Mucosa of stomach (tissue), 1 donor: ENCODE measurements around the gene OS9.
A peak's percentile ranks its signal among the peaks of the same experiment; 100 is the strongest.
"Not testable (repeated sequence)": the region's sequence is repeated elsewhere in the genome, so short reads cannot be mapped to it uniquely, and the experiment has no call there.

Experiments used
- H3K27me3 ChIP-seq: one replicate; pipeline ENCODE4 v1.7.0; 2013; ENCODE audit warnings: mild to moderate bottlenecking, low read length; ENCODE audit not compliant: control insufficient read depth, insufficient read depth
- H3K36me3 ChIP-seq: one replicate; pipeline ENCODE4 v1.7.0; 2013; ENCODE audit warnings: low read length; ENCODE audit not compliant: control insufficient read depth, insufficient read depth
- H3K4me1 ChIP-seq: one replicate; pipeline ENCODE4 v1.7.0; 2013; ENCODE audit warnings: mild to moderate bottlenecking, low read length; ENCODE audit not compliant: control insufficient read depth, insufficient read depth
- H3K4me3 ChIP-seq: one replicate; pipeline ENCODE4 v1.7.0; 2013; ENCODE audit warnings: low read length
- H3K9ac ChIP-seq: one replicate; pipeline ENCODE4 v1.7.0; 2013; ENCODE audit warnings: mild to moderate bottlenecking, low read length, moderate library complexity
- H3K9me3 ChIP-seq: one replicate; pipeline ENCODE4 v1.7.0; 2013; ENCODE audit warnings: mild to moderate bottlenecking, low read length, moderate library complexity; ENCODE audit not compliant: control insufficient read depth
- donor health status: Pancreatic carcinoma.

The OS9 gene

DNA sequence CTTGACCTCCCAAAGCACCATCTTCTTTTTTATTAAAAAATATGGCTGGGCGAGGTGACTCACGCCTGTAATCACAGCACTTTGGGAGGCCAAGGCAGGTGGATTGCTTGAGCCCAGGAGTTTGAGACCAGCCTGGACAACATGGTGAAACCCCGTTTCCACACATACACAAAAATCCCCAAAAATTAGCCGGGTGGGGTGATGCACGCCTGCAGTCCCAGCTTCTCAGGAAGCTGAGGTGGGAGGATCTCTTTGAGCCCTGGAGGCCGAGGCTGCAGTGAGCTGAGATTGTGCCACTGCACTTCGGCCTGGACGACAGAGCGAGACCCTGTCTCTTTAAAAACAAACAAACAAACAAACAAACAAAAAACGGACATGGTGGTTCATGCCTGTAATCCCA lies 24.2 kb upstream of the OS9 start:
- H3K27me3 ChIP-seq, H3K4me1 ChIP-seq, H3K9ac ChIP-seq, H3K9me3 ChIP-seq, H3K36me3 ChIP-seq, H3K4me3 ChIP-seq: not testable (repeated sequence)

DNA sequence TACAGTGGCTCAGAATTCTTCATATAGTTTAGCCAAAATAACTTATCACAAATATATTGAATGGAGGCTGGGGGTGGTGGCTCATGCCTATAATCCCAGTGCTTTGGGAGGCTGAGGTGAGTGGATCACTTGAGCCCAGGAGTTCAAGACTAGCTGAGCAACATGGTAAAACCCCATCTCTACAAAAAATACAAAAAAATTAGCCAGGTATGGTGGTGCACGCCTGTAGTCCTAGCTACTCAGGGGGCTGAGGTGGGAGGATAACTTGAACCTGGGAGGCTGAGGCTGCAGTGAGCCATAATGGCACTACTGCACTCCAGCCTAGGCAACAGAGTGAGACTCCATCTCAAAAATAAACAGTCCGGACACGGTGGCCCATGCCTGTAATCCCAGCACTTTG lies 22.1 kb upstream of the OS9 start:
- H3K9ac ChIP-seq, H3K27me3 ChIP-seq, H3K9me3 ChIP-seq, H3K4me3 ChIP-seq, H3K36me3 ChIP-seq, H3K4me1 ChIP-seq: not testable (repeated sequence)

- Histone ChIP-seq H3K36me3 (no peaks in the 10 kb centered on the region), H3K27me3 (no peaks in the 10 kb centered on the region), H3K4me1 (no peaks in the 10 kb centered on the region), H3K9me3 (no peaks in the 10 kb centered on the region), H3K4me3 (no peak overlapping the region), H3K9ac (no peak overlapping the region)
Observed at GRCh38 chr12:57672801-57673200, 21.1 kb upstream of the OS9 start.

DNA sequence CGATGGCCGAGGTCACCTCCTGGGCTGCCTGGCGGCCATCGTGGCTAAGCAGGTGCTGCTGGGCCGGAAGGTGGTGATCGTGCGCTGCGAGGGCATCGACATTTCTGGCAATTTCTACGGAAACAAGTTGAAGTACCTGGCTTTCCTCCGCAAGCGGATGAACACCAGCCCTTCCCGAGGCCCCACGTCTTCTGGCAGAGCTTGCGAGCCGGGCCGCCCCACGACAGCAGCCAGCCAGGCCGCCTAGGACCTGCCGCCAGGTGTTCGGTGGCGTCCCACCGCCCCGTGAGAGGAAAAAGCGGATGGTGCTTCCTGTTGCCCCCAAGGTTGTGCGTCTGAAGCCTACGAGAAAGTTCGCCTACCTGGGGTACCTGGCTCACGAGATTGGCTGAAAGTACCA lies 19.2 kb upstream of the OS9 start:
- Histone ChIP-seq H3K4me3 (no peak overlapping the region), H3K4me1 (no peaks in the 10 kb centered on the region)

DNA sequence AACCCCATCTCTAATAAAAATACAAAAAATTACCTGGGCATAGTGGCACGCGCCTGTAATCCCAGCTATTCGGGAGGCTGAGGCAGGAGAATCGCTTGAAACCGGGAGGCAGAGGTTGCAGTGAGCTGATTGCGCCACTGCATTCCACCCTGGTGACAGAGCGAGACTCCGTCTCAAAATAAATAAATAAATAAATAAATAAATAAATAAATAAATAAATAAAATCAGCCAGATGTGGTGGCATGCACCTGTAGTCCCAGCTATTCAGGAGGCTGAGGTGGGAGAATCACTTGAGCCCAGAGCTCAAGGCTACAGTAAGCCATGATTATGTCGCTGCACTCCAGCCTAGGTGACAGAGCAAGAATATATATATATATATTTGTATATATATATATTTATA lies 16.0 kb upstream of the OS9 start:
- H3K4me3 ChIP-seq, H3K9ac ChIP-seq, H3K36me3 ChIP-seq, H3K9me3 ChIP-seq, H3K4me1 ChIP-seq, H3K27me3 ChIP-seq: not testable (repeated sequence)

More for the DNA sequence above, 19.2 kb upstream of the OS9 start:
- H3K36me3 ChIP-seq: no peaks in the 10 kb centered on the region
- no peaks in the 10 kb centered on the region for H3K9me3 ChIP-seq
- no peak overlapping the region for H3K9ac ChIP-seq
- H3K27me3 ChIP-seq: no peaks in the 10 kb centered on the region

DNA sequence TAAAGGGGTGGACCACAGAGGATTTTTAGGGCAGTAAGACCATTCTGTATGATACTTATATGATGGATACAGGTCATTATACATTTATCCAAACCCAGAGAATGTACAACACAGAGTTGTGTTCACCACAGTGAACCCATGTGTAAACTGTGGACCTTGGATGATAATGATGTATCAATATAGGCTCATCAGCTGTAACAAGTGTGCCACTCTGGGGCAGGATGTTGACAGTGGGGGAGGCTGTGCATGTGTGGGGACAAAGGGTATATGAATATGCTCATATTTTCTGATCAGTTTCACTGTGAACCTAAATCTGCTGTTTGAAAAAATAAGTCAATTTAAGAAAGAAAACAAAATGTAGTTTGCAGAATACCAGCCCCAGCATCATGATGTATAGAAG lies 14.2 kb upstream of the OS9 start:
- H3K27me3 ChIP-seq: no peaks in the 10 kb centered on the region
- no peaks in the 10 kb centered on the region for H3K4me1 ChIP-seq
- H3K36me3 ChIP-seq: no peaks in the 10 kb centered on the region
- no peak overlapping the region for H3K4me3 ChIP-seq
- H3K9ac ChIP-seq: no peak overlapping the region
- H3K9me3 ChIP-seq: no peaks in the 10 kb centered on the region

- Histone ChIP-seq H3K9me3 (no peaks in the 10 kb centered on the region), H3K4me1 (no peaks in the 10 kb centered on the region), H3K27me3 (peaks cover 6% of the 10 kb centered on the region), H3K9ac (no peak overlapping the region), H3K4me3 (no peak overlapping the region), H3K36me3 (no peaks in the 10 kb centered on the region)
Observed at GRCh38 chr12:57687862-57688261, 6.1 kb upstream of the OS9 start.

GRCh38 chr12:57688931-57689330 lies 5.0 kb upstream of the OS9 start:
- no peaks in the 10 kb centered on the region for H3K36me3 ChIP-seq
- H3K9ac ChIP-seq: no peak overlapping the region
- H3K4me3 ChIP-seq: no peak overlapping the region
- no peaks in the 10 kb centered on the region for H3K9me3 ChIP-seq
- peaks cover 6% of the 10 kb centered on the region for H3K27me3 ChIP-seq
- H3K4me1 ChIP-seq: no peaks in the 10 kb centered on the region

GRCh38 chr12:57692500-57692899 lies 1.4 kb upstream of the OS9 start:
- Histone ChIP-seq H3K36me3 (peaks cover 7% of the 10 kb centered on the region), H3K9me3 (no peaks in the 10 kb centered on the region), H3K9ac (no peak overlapping the region)

DNA sequence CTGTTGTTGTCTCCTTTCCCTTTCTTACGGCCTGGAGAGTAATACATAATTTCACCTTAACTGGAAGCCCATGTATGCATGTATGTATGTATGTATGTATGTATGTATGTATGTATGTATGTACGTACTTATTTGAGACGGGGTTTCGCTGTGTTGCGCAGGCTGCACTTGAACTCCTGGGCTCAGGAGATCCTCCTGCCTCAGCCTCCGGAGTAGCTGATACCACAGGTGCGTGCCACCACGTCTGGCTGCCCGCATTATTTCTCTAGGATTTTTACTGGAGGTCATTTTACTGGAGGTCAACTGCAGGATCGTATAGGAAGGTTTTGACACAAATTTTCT lies 644 bp upstream of the OS9 start:
- Histone ChIP-seq H3K9ac (no peak overlapping the region), H3K36me3 (peaks cover 10% of the 10 kb centered on the region), H3K4me1 (peaks cover 7% of the 10 kb centered on the region), H3K27me3 (no peaks in the 10 kb centered on the region), H3K4me3 (peak overlapping the region; percentile 71), H3K9me3 (no peaks in the 10 kb centered on the region)

More at GRCh38 chr12:57692500-57692899, 1.4 kb upstream of the OS9 start:
- Histone ChIP-seq H3K4me1 (peaks cover 7% of the 10 kb centered on the region), H3K4me3 (no peak overlapping the region), H3K27me3 (no peaks in the 10 kb centered on the region)

DNA sequence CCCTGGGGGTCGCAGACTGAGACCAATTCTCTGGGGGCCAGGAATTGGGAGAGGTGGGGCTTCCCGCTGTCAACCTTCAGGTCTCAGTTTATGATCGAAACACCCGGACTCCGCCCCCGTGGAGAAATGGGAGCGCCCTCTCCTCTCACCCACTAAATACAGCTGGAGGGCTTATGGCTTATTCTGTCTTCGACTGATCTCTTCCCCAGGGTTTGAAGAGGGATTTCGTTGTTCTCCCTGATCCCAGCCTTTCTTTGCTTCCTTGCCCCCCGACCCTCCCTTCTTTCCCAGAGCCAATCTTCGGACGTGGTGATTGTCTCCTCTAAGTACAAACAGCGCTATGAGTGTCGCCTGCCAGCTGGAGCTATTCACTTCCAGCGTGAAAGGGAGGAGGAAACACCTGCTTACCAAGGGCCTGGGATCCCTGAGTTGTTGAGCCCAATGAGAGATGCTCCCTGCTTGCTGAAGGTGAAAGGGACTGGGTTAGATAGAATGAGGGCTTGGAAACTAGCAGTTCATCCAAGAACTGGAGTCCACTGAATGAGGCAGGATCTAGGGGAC lies 607 bp downstream of the OS9 start:
- H3K9ac ChIP-seq: peak overlapping the region; percentile 90
- no peaks in the 10 kb centered on the region for H3K9me3 ChIP-seq
- peaks cover 10% of the 10 kb centered on the region for H3K36me3 ChIP-seq
- H3K4me3 ChIP-seq: peak overlapping the region; percentile 71
- no peaks in the 10 kb centered on the region for H3K27me3 ChIP-seq
- H3K4me1 ChIP-seq: peaks cover 7% of the 10 kb centered on the region

DNA sequence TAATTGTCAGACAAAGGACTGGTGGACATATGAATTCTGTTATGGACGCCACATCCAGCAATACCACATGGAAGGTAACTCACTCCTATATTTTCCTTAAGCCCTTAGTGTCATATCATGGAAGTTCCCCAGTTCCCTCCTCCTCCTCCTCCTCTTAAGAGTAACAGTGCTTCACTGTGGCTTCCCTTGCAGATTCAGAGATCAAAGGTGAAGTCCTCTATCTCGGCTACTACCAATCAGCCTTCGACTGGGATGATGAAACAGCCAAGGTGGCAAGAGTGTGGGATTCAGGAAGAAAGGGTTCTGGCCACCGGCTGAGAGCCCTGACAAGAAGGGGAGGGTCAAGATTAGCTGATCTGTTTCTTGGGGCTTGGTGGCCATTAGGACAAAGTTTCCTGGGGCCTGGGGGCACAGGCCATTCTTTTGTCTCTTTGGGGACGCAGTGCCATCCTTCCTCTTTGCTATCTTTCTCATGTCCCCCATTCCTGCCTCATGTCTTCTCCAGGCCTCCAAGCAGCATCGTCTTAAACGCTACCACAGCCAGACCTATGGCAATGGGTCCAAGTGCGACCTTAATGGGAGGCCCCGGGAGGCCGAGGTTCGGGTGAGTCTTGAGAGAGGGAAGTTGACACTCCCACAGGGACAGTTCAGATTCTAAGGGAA lies 2.0 kb downstream of the OS9 start:
- Histone ChIP-seq H3K27me3 (no peaks in the 10 kb centered on the region), H3K9ac (no peak overlapping the region), H3K36me3 (peaks cover 10% of the 10 kb centered on the region), H3K9me3 (no peaks in the 10 kb centered on the region), H3K4me3 (no peak overlapping the region), H3K4me1 (peaks cover 7% of the 10 kb centered on the region)

GRCh38 chr12:57697076-57697475 lies 3.1 kb downstream of the OS9 start:
- no peaks in the 10 kb centered on the region for H3K27me3 ChIP-seq
- H3K4me1 ChIP-seq: peaks cover 7% of the 10 kb centered on the region
- no peak overlapping the region for H3K9ac ChIP-seq
- peaks cover 10% of the 10 kb centered on the region for H3K36me3 ChIP-seq
- H3K9me3 ChIP-seq: no peaks in the 10 kb centered on the region
- no peak overlapping the region for H3K4me3 ChIP-seq
